Bronchial epithelial cell (primary cell): ENCODE measurements around the gene FAM9B. TPM values are rescaled to one million over a fixed set of nuclear protein-coding genes. Genes with fewer than 3 reads are reported as not detected.
"Not testable (repeated sequence)": the region's sequence is repeated elsewhere in the genome, so short reads cannot be mapped to it uniquely, and the experiment has no call there.

Experiments
- DNase-seq: peaks from one replicate; pipeline ENCODE4 v3.0.0-alpha.2; 2010; ENCODE audit warnings: low read depth
- FAIRE-seq: peaks from 2 replicates; lab custom pipeline; 2011; peaks lifted over from hg19 to GRCh38; lab: Jason Lieb, UNC
- H3K27me3 ChIP-seq: 2 replicates; pipeline ENCODE4 v1.5.1; 2011; ENCODE audit warnings: low read length; ENCODE audit not compliant: control insufficient read depth, insufficient read depth
- H3K36me3 ChIP-seq: 2 replicates; pipeline ENCODE4 v1.5.1; 2011; ENCODE audit warnings: low read length; ENCODE audit not compliant: control insufficient read depth, insufficient read depth
- H3K4me3 ChIP-seq: 2 replicates; pipeline ENCODE4 v1.5.1; 2011; ENCODE audit warnings: mild to moderate bottlenecking, low read depth, low read length, control low read depth
- total RNA-seq: library from RNA; depleted of rRNA; stranded (reverse); fragments of >200 nt; gene quantifications from 2 replicates; pipeline ENCODE4 v1.2.1, GENCODE V29; 2014
- TF ChIP-seq, protein P1 (sequence below): IDR thresholded peaks from 2 replicates; pipeline ENCODE4 v1.5.1; 2011; ENCODE audit warnings: mild to moderate bottlenecking, moderate library complexity, low read length, control low read depth, inconsistent platforms; ENCODE audit not compliant: insufficient read depth, severe bottlenecking

The FAM9B gene
- total RNA-seq, 1 donor from 2014 or later = not detected

DNA sequence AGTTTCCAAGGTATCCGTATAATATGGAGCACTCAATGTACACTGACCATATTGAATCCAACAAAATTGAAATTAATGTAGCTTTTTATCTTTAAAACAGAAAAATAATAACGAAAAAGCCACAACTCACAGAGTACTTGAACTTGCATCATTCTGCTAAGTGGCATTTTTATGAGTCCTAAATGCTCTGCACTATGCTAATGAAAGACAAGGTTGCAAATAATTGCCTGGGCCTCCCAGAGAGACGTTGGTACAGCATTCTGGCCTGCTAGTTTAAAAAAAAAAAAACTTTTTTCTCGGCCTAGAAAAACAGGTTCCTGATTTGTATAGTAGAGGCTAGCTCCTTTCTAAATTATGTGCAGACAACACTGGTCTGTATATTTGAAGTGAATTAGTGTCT, 4.3 kb upstream of the FAM9B start:
- DNase-seq (no peak), FAIRE-seq (no peak)
- H3K27me3 ChIP-seq = no peaks in the 10 kb centered on the region
- TF ChIP-seq, protein P1, sequence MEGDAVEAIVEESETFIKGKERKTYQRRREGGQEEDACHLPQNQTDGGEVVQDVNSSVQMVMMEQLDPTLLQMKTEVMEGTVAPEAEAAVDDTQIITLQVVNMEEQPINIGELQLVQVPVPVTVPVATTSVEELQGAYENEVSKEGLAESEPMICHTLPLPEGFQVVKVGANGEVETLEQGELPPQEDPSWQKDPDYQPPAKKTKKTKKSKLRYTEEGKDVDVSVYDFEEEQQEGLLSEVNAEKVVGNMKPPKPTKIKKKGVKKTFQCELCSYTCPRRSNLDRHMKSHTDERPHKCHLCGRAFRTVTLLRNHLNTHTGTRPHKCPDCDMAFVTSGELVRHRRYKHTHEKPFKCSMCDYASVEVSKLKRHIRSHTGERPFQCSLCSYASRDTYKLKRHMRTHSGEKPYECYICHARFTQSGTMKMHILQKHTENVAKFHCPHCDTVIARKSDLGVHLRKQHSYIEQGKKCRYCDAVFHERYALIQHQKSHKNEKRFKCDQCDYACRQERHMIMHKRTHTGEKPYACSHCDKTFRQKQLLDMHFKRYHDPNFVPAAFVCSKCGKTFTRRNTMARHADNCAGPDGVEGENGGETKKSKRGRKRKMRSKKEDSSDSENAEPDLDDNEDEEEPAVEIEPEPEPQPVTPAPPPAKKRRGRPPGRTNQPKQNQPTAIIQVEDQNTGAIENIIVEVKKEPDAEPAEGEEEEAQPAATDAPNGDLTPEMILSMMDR = no peak
- no peaks in the 10 kb centered on the region for H3K36me3 ChIP-seq
- no peak overlapping the region for H3K4me3 ChIP-seq

DNA sequence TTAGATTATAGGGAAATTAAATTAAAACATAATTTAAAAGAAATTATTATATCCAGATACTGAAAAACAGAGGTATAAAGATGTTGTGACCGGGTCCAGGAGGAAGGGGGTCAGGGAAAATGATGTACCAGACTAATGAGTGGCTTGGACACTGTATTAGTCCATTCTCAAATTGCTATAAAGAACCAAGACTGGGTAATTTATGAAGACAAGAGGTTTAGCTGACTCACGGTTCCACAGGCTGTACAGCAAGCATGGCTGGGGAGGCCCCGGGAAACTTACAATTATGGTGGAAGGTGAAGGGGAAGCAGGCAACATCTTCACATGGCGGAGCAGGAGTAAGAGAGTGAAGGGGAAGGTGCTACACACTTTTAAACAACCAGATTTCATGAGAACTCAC, 3.4 kb upstream of the FAM9B start:
- Histone ChIP-seq H3K27me3 (no peaks in the 10 kb centered on the region), H3K36me3 (no peaks in the 10 kb centered on the region), H3K4me3 (no peak overlapping the region)
- TF ChIP-seq, protein P1 = no peak
- FAIRE-seq (no peak), DNase-seq (no peak)

DNA sequence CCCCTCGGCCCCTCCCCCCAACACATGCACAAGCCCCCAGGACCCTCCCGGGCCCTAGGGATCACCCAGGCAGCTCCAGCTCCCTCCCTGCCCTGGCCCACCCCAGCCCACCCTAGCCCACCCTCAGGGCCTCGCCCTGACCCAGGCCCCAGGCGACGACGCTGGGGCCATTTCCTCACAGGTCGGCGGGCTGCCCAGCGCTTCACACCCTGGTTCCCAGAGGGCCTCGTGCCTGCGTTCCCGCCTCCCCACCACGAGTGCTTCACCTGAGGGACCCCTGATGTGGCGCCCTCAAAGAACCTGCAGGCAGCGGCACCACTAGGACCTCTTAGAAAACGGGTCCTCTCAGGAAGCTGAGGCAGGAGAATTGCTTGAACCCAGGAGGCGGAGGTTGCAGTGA, 341 bp downstream of the FAM9B start:
- H3K36me3 ChIP-seq = no peaks in the 10 kb centered on the region
- FAIRE-seq = no peak
- TF ChIP-seq, protein P1 = no peak
- H3K27me3 ChIP-seq = no peaks in the 10 kb centered on the region
- DNase-seq = no peak
- no peak overlapping the region for H3K4me3 ChIP-seq

- no peak for FAIRE-seq
- DNase-seq = no peak
- Histone ChIP-seq H3K4me3 (no peak overlapping the region), H3K27me3 (no peaks in the 10 kb centered on the region), H3K36me3 (no peaks in the 10 kb centered on the region)
- TF ChIP-seq, protein P1 = no peak
Measured at GRCh38 chrX:9033179-9033578, 748 bp downstream of the FAM9B start.

GRCh38 chrX:9023293-9023692, 10.6 kb downstream of the FAM9B start:
- no peak for FAIRE-seq
- DNase-seq = no peak
- Histone ChIP-seq H3K4me3 (no peak overlapping the region), H3K36me3 (no peaks in the 10 kb centered on the region), H3K27me3 (no peaks in the 10 kb centered on the region)
- TF ChIP-seq, protein P1 = no peak

DNA sequence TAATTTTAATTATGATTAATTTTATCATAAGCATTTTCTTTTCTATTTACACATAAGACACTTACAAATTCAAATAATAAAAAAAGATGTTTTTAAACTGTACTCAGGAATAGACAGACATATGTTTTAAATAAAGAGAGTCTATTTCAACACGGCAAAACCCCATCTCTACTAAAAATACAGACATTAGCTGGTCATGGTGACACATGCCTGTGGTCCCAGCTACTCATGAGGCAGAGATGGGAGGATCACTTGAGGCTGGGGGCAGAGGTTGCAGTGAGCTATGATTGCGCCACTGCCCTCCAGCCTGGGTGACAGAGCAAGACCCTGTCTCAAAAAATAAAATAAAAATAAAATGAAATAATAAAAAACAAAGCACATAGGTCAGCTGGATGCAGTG, 14.8 kb downstream of the FAM9B start:
- Histone ChIP-seq H3K36me3 (no peaks in the 10 kb centered on the region), H3K27me3 (no peaks in the 10 kb centered on the region), H3K4me3 (no peak overlapping the region)
- DNase-seq = no peak
- TF ChIP-seq, protein P1 = no peak
- no peak for FAIRE-seq

DNA sequence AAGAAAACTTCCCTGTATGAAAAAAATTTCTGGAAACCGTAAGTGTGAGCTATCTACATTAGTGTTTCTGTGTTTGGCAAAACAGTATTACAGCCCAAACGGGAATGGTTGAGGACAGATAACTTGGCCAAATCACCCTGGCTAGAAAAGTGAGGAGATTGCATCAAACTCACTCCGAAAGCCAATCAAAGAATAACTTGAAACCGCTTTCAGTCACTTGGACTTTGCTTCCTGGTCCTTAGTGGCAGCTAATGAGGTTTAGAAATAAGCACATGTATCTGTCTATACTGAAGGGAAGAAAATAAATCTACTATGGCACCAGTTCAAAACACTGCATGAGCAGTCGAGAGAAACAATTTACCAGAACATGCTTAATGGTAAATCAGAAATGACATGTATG, 15.6 kb downstream of the FAM9B start:
- not testable (repeated sequence) for H3K4me3 ChIP-seq, H3K27me3 ChIP-seq, H3K36me3 ChIP-seq, DNase-seq, FAIRE-seq
